Measurements from ENCODE around the gene VGLL3.

DNA sequence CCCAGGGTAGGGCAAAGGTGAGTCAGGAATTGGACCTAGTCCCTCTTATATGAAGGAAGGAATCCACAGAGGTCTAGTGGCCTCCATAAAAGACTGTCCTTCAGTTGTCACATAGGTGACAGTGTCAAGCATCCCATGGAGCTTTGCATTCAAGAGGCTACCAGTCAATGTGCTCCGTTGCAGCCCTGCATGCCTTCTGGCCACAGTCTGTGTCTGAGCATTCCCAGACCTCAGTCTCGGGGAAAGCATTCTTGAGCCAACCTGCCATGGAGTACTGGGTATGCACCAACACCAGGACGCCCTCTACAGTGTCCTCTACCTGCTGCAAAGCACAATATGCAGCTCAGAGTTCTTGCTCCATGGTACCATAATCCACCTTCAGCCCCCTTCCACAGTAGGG lies 46.7 kb upstream of the VGLL3 start:
- TF ChIP-seq, protein P1, sequence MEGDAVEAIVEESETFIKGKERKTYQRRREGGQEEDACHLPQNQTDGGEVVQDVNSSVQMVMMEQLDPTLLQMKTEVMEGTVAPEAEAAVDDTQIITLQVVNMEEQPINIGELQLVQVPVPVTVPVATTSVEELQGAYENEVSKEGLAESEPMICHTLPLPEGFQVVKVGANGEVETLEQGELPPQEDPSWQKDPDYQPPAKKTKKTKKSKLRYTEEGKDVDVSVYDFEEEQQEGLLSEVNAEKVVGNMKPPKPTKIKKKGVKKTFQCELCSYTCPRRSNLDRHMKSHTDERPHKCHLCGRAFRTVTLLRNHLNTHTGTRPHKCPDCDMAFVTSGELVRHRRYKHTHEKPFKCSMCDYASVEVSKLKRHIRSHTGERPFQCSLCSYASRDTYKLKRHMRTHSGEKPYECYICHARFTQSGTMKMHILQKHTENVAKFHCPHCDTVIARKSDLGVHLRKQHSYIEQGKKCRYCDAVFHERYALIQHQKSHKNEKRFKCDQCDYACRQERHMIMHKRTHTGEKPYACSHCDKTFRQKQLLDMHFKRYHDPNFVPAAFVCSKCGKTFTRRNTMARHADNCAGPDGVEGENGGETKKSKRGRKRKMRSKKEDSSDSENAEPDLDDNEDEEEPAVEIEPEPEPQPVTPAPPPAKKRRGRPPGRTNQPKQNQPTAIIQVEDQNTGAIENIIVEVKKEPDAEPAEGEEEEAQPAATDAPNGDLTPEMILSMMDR (IDR thresholded peaks at IDR 0.05) = no peak
- TF ChIP-seq POLR2A (IDR thresholded peaks at IDR 0.05; ENCODE audit: low read depth) = no peak
- TF ChIP-seq POLR2AphosphoS5 (IDR thresholded peaks at IDR 0.05) = no peak
